Left lung (tissue), 10 donors: Measurements from ENCODE around the gene ALDH1B1. TPM values are rescaled to one million over a fixed set of nuclear protein-coding genes. Genes with fewer than 3 reads are reported as not detected.

ENCODE experiments used
- ATAC-seq: fragments of 200-7000 bp; cut with Tn5 transposase; one replicate; pipeline ENCODE4 v1.9.1; 2020; ENCODE audit warnings: moderate library complexity
- DNase-seq, 4 donors: peaks; one replicate each; pipeline ENCODE4 v3.0.0-alpha.2; 2013 to 2020
- H3K27ac ChIP-seq, 2 donors: fragments of 200-600 bp; sonication (generic) in 1 of 2; one replicate each; pipeline versions ENCODE4 v1.5.0 to v1.8.0; 2020 to 2021
- H3K27me3 ChIP-seq, 2 donors: fragments of 200-600 bp; sonication (generic) in 1 of 2; one replicate each; pipeline versions ENCODE4 v1.5.0 to v1.8.0; 2020 to 2021
- H3K36me3 ChIP-seq, 2 donors: fragments of 200-600 bp; sonication (generic) in 1 of 2; one replicate each; pipeline versions ENCODE4 v1.5.0 to v1.8.0; 2020 to 2021
- H3K4me1 ChIP-seq, 2 donors: fragments of 200-600 bp; one replicate each; pipeline ENCODE4 v1.8.0; 2021
- H3K4me3 ChIP-seq, 2 donors: fragments of 200-600 bp; sonication (generic) in 1 of 2; one replicate each; pipeline versions ENCODE4 v1.5.0 to v1.8.0; 2020 to 2021; ENCODE audit warnings: mild to moderate bottlenecking in 1 of 2
- H3K9me3 ChIP-seq, 2 donors: fragments of 200-600 bp; sonication (generic) in 1 of 2; one replicate each; pipeline versions ENCODE4 v1.5.0 to v1.8.0; 2020 to 2021
- CTCF ChIP-seq, 2 donors: fragments of 200-600 bp; sonication (generic) in 1 of 2; IDR thresholded peaks; one replicate each; pipeline versions ENCODE4 v1.5.0 to v1.8.0; 2021; ENCODE audit warnings: antibody characterized with exemption in 2 of 2
- intact Hi-C, 2 donors: fragments of 100-400 bp; cut with DNase I; formaldehyde crosslinking; loops; one replicate each; pipeline versions ENCODE4 v1.11.2 to v1.14.2; 2022
- polyA plus RNA-seq, 6 donors: library from polyadenylated mRNA; unstranded; fragments of 120-200 nt; gene quantifications; one replicate each; pipeline ENCODE4 v1.2.1, GENCODE V29; 2013; ENCODE audit not compliant: insufficient read length in 6 of 6
- total RNA-seq, 2 donors: library from RNA; stranded (reverse); fragmentation: NEBNext Ultra II Directional; extraction: Animal tissue kit (Norgen Biotek cat#: 25700); gene quantifications; one replicate each; pipeline ENCODE4 v1.2.1, GENCODE V29; 2021
- donor health status: DM: no; HTN: yes; CAD: no.
- donor health status: DM: no; HTN: no; CAD: no.

ALDH1B1 gene
- total and polyA plus RNA-seq, 8 donors = 15.5 to 27.1 (median 18.9) TPM

- no peak overlapping the region for H3K27ac ChIP-seq
- DNase-seq (no peak), ATAC-seq (no peak)
- no peaks in the 10 kb centered on the region for H3K4me1 ChIP-seq
- no peaks in the 10 kb centered on the region for H3K9me3 ChIP-seq
- TF ChIP-seq CTCF (IDR thresholded peaks at IDR 0.05) = no peak
- no peaks in the 10 kb centered on the region for H3K36me3 ChIP-seq
- intact Hi-C loops = no loop called here
- H3K27me3 ChIP-seq = peaks cover 0 to 8% of the 10 kb centered on the region in 2 donors
- no peak overlapping the region for H3K4me3 ChIP-seq
Measured at GRCh38 chr9:38352530-38353328, 39.8 kb upstream of the ALDH1B1 start.

DNA sequence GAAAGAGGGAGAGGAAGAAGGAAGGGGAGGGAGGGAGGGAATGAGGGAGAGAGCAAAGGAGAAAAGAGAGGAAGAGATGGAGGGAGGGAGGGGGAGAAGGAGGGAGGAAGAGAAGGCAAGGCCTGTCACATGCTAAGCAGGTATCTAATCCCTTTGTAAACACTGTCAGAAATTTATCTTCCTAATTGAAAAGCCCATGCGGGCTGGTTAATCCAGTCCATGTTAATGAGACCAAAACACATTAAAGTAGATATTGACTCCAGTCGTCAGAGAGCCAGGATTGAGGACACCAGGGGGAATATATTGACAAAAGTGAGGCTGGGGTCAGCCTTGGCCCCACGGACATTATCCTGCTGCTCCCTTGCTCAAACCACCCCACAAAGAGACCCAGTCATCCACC, 37.4 kb upstream of the ALDH1B1 start:
- intact Hi-C loops = no loop called here
- DNase-seq = no peak
- no peak for TF ChIP-seq CTCF (IDR thresholded peaks at IDR 0.05)

GRCh38 chr9:38355517-38356120, 36.9 kb upstream of the ALDH1B1 start:
- no peaks in the 10 kb centered on the region for H3K9me3 ChIP-seq
- ATAC-seq (no peak), DNase-seq (no peak)
- H3K36me3 ChIP-seq = no peaks in the 10 kb centered on the region
- peaks cover 0 to 5% of the 10 kb centered on the region in 2 donors for H3K27me3 ChIP-seq
- H3K4me1 ChIP-seq = no peaks in the 10 kb centered on the region
- intact Hi-C loops = no loop called here
- TF ChIP-seq CTCF (IDR thresholded peaks at IDR 0.05) = no peak
- no peak overlapping the region for H3K27ac ChIP-seq
- no peak overlapping the region for H3K4me3 ChIP-seq

More for the DNA sequence above, 37.4 kb upstream of the ALDH1B1 start:
- Histone ChIP-seq H3K4me1 (no peaks in the 10 kb centered on the region), H3K36me3 (no peaks in the 10 kb centered on the region), H3K27ac (no peak overlapping the region), H3K27me3 (peaks cover 0 to 5% of the 10 kb centered on the region in 2 donors), H3K9me3 (no peaks in the 10 kb centered on the region), H3K4me3 (no peak overlapping the region)
- no peak for ATAC-seq

DNA sequence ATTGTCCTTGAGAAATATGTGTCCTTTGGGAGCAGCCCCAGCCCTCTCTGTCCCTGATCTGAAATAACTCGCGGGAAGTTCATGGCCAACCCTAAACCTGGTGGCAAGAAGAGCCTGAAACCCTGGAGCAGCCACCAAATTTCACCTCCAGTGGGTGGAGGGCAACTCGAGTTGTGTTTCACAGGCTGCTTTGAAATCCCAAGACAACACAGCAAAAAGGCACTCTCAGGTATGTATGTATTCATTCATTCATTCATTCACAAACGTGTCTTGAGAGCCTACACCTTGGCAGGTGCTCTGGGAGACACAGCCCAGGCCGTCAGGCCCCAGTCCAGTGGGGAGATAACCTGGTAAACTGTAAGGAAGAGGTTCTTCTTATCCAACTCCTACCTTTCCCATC, 35.7 kb upstream of the ALDH1B1 start:
- Histone ChIP-seq H3K27ac (no peak overlapping the region), H3K4me1 (peaks cover 0 to 3% of the 10 kb centered on the region in 2 donors), H3K36me3 (no peaks in the 10 kb centered on the region), H3K27me3 (peaks cover 0 to 3% of the 10 kb centered on the region in 2 donors), H3K4me3 (no peak overlapping the region), H3K9me3 (no peaks in the 10 kb centered on the region)
- TF ChIP-seq CTCF (IDR thresholded peaks at IDR 0.05) = no peak
- ATAC-seq = no peak
- intact Hi-C loops = no loop called here
- DNase-seq = no peak

GRCh38 chr9:38357350-38358114, 35.0 kb upstream of the ALDH1B1 start:
- Histone ChIP-seq H3K27me3 (no peaks in the 10 kb centered on the region), H3K4me3 (no peak overlapping the region), H3K4me1 (peaks cover 0 to 3% of the 10 kb centered on the region in 2 donors), H3K36me3 (no peaks in the 10 kb centered on the region), H3K9me3 (no peaks in the 10 kb centered on the region), H3K27ac (no peak overlapping the region)
- DNase-seq (no peak), ATAC-seq (no peak)
- TF ChIP-seq CTCF (IDR thresholded peaks at IDR 0.05) = no peak
- intact Hi-C loops = no loop called here
